Testis (tissue), 2 donors: ENCODE results near the gene CNNM3.

Experiments used
- POLR2A ChIP-seq: fragments of 450-650 bp; IDR thresholded peaks from one replicate; pipeline ENCODE4 v1.6.1; 2017; ENCODE audit warnings: antibody characterized with exemption, mild to moderate bottlenecking, moderate library complexity
- TF ChIP-seq, protein P1 (sequence below), 3 experiments: fragments of 450-650 bp in 2 of 3; fragments of 200-600 bp in 1 of 3; sonication (generic) in 1 of 3; IDR thresholded peaks; one replicate each; pipeline ENCODE4 v1.5.1; 2016 to 2019; ENCODE audit warnings: antibody characterized with exemption in 3 of 3, mild to moderate bottlenecking in 2 of 3, moderate library complexity in 1 of 3

DNA sequence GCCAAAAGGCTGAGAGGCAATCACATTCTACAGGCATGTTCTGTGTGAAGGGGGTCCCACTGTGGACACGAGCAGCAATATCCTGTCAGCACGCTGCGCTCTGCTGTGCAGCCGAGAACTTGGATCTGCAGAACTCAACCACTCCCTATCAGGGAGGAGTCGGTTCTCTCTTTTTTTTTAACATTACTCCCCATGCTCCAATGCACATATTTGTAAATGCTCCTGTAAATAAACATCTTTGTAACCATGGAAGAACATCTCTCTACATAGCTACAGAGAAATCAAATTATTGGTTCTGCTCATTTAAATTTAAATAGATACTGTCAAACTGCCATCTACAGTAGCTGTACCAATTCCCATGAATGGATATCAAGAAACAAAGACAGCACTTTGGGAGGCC is 30.8 kb downstream of the CNNM3 start:
- TF ChIP-seq, protein P1, sequence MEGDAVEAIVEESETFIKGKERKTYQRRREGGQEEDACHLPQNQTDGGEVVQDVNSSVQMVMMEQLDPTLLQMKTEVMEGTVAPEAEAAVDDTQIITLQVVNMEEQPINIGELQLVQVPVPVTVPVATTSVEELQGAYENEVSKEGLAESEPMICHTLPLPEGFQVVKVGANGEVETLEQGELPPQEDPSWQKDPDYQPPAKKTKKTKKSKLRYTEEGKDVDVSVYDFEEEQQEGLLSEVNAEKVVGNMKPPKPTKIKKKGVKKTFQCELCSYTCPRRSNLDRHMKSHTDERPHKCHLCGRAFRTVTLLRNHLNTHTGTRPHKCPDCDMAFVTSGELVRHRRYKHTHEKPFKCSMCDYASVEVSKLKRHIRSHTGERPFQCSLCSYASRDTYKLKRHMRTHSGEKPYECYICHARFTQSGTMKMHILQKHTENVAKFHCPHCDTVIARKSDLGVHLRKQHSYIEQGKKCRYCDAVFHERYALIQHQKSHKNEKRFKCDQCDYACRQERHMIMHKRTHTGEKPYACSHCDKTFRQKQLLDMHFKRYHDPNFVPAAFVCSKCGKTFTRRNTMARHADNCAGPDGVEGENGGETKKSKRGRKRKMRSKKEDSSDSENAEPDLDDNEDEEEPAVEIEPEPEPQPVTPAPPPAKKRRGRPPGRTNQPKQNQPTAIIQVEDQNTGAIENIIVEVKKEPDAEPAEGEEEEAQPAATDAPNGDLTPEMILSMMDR (IDR thresholded peaks at IDR 0.05) = no peak
- no peak for TF ChIP-seq POLR2A
